Measurements from ENCODE around the gene FRMD1.

Gene FRMD1

DNA sequence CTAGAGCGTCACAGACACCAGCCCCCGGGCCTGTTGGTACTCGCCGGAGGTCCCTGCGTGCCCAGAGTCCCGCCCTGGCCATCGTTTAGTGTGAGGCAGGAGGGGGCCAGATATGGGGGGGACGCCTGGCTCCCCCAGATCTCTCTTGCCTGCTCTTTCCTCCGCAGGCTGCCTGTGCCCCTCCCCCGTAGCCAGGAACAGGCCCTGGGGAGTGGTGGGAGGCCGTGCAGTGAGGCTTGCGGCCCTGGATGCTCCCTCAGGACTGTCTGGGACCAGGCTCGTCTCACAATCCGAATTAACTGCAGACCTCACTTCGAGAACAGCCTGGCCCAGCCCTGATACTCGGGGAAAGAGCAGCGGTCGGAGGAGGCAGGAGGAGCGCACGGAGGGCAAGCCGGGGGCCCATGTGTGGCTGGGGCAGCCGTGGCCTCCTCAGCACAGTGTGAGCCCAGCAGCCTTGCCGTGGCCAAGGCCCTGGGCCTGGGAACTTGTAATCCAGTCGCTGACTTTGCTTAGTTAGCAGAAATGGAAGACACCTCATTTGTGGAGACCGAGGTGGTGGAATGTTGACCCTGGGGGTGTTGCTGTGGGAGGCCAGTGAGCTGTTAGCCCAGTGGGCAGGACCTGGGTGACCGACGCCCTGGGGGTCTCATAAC, 28.7 kb downstream of the FRMD1 start:
- no peak for TF ChIP-seq CTCF (IDR thresholded peaks at IDR 0.05; ENCODE audit: insufficient read depth, low read depth, low read length, missing control alignments)
- no peak overlapping the region for H3K4me3 ChIP-seq (ENCODE audit: low read length)
- no peak for DNase-seq (ENCODE audit: low read depth)

- DNase-seq (ENCODE audit: low read depth) = no peak
- no peak overlapping the region for H3K4me3 ChIP-seq (ENCODE audit: low read length)
- TF ChIP-seq CTCF (IDR thresholded peaks at IDR 0.05; ENCODE audit: insufficient read depth, low read depth, low read length, missing control alignments) = no peak
These were observed 29.2 kb downstream of the FRMD1 start for GRCh38 chr6:168049706-168050224.

GRCh38 chr6:168049277-168049676, 29.7 kb downstream of the FRMD1 start:
- no peak for TF ChIP-seq CTCF (IDR thresholded peaks at IDR 0.05; ENCODE audit: insufficient read depth, low read depth, low read length, missing control alignments)
- DNase-seq (ENCODE audit: low read depth) = no peak
- H3K4me3 ChIP-seq (ENCODE audit: low read length) = no peak overlapping the region

- DNase-seq (ENCODE audit: low read depth) = no peak
- no peak for TF ChIP-seq CTCF (IDR thresholded peaks at IDR 0.05; ENCODE audit: insufficient read depth, low read depth, low read length, missing control alignments)
- H3K4me3 ChIP-seq (ENCODE audit: low read length) = no peak overlapping the region
These were observed 30.3 kb downstream of the FRMD1 start for GRCh38 chr6:168048724-168049025.

- no peak overlapping the region for H3K4me3 ChIP-seq (ENCODE audit: low read length)
- no peak for TF ChIP-seq CTCF (IDR thresholded peaks at IDR 0.05; ENCODE audit: insufficient read depth, low read depth, low read length, missing control alignments)
These were observed 30.9 kb downstream of the FRMD1 start for GRCh38 chr6:168047841-168048723.

DNA sequence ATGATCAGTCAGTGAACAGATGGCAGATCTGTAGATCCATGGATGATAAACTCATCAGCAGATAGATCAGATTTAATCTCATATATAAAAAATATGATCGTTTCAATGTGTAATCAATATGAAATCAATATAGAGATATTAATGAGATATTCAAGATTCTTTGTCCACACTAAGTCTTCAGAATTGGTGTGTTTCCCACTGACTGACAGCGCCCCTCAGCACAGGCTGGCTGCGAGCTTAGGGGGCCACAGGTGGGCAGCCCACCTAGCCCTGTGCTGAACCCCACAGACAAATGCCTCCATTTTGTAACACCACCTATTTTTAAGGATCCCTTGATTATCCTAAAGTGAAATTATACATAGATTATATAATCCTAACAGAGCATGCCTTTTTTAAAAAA, 32.3 kb downstream of the FRMD1 start:
- TF ChIP-seq CTCF (IDR thresholded peaks at IDR 0.05; ENCODE audit: insufficient read depth, low read depth, low read length, missing control alignments) = no peak
- no peak overlapping the region for H3K4me3 ChIP-seq (ENCODE audit: low read length)
- no peak for DNase-seq (ENCODE audit: low read depth)

More at GRCh38 chr6:168047841-168048723, 30.9 kb downstream of the FRMD1 start:
- no peak for DNase-seq (ENCODE audit: low read depth)

Measured in epithelial cell of esophagus (primary cell).